Activated CD8-positive, alpha-beta memory T cell treated with anti-CD3 and anti-CD28 coated beads for 24 hours (primary cell): Measurements from ENCODE around the gene VIL1.

Experiments used
- DNase-seq: peaks from one replicate; pipeline ENCODE4 v3.0.0-alpha.2; 2020

Gene VIL1

DNA sequence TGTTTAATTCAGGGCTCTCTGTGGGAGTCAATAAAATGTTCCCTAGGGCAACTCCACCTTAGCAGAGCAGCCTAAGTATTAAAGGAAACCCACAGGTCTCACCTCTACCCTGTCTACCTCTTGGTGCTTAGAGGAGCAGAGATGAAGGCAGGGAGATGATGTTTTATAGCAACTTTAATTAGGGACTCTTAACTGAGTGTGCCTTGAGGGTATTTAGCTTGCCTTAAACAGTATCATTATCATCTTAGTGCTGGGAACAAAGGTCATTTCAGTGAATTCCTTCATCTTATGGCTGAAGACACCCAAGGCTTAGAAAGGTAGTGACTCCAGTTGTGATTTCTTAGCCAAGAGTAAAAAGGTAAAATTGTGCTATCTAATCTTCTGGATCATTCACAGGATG, 26.7 kb downstream of the VIL1 start:
- no peak for DNase-seq

DNA sequence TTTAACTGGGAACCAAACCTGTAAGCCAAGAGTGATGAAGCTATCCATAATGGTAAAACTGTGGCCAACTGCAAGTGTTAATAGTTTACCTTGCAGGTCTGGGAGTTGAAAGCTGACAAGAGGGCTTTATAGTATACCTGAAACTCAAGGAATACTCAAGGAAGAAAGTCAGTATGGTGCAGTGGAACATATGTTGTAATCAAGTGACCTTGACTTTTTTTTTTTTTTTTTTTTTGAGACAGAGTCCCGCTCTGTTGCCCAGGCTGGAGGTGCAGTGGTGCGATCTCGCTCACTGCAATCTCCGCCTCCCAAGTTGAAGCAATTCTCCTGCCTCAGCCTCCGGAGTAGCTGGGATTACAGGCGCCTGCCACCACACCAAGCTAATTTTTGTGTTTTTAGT, 27.6 kb downstream of the VIL1 start:
- no peak for DNase-seq

DNA sequence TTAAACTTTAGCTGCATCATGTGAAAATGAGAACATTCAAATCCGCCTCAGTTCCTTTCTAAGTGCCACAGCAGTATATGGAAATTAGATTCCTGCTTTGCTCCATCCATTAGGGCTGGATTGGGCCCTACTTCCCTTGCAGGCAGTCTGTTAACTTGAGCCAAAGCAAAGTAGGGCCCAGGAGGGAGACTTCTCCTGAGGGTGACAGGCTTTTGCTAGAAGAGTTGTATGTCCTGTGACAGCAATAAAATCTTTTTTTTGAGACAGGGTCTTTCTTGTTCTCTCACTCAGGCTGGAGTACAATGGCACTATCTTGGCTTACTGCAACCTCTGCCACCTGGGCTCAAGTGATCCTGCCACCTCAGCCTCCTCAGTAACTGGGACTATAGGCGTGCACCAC, 28.1 kb downstream of the VIL1 start:
- DNase-seq: no peak

DNA sequence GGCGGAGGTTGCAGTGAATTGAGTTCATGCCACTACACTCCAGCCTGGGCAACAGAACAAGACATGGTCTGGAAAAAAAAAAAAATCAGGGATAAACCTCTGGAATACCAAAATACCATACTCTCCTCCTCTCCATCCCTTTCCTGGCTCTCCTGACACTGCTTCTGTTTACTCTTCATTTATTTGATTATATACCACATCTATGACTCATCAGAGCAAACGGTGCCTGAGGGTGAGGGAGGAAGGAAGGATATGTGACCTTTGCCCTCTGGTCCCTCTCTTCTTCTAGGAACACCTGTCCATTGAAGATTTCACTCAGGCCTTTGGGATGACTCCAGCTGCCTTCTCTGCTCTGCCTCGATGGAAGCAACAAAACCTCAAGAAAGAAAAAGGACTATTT, 30.0 kb downstream of the VIL1 start:
- DNase-seq: peak; percentile 19

DNA sequence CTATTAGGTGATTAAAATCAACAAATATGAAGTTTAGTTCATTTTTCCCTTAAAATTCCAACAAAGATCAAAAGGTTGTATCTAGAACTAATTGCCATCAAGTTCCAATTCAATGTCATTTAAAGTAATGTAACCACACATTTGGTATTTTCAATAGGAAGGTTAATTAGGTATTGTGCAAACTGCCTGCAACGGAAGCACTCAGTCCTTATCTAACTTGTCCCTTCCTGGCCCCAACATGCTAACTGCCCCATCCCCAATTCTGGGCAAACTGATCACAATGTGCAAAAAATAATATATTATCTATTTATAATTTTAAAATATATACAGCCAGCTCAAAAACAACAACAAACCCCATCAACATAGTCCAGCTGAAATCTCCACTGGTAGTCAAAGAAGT, 33.2 kb downstream of the VIL1 start:
- DNase-seq: no peak

DNA sequence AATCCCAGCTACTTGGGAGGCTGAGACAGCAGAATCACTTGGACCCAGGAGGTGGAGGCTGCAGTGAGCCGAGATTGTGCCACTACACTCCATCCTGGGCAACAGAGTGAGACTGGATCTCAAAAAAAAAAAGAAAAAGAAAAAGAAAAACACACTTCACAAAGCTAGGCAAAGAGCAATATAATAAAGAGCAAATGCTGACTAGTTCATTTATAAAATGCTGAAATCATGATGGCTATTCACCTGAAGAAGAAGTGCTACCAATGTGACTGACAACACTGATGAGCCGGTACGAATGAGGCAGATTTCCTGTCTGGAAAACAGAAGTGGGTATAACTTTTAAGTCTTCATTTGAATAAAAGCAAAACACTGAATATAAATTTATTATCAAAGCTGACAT, 37.9 kb downstream of the VIL1 start:
- no peak for DNase-seq

DNA sequence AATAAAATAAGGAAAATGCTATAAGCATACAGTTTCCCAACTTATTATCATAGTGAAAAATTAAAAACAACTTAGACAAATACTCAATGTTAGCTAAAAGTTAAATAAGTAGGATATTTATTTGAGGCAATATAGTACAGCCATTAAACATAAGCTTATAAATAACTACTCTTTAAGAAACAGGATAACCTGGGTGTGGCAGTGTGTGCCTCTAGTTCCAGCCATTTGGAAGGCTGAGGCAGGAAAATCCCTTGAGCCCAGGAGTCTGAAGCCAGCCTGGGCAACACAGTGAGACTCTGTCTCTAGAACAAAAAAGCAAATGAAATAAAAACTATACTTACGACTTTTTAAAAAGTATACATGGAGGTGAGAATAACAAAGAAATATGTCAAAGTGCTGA, 39.7 kb downstream of the VIL1 start:
- no peak for DNase-seq

DNA sequence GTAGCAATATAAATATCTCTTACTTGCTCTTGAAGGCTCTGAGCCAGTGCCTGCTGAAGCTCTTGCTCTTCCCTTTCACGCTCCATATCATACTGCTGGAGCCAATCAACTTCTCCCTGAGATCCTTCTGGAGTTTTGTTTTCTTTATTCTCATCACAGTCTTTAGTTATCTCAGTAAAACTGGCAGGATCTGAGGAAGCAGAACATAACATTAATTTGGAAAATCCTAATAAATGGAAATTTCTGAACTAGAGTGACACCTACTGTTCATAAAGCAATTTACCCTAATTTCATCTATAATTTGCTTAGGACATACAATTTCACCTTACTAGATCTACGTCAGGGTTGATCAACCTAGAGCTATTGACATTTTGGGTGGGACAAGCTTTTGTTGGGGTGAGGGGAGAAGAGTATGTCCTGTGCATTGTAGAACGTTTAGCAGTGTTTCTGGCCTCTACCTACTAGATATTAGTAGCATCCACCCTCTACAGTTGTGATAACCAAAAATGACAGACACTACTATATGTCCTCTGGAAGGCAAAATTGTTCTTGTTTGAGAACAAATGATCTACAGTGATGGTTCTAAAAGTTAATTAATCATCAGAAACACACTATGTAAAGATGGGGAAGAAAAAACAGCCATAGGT, 47.2 kb downstream of the VIL1 start:
- no peak for DNase-seq

DNA sequence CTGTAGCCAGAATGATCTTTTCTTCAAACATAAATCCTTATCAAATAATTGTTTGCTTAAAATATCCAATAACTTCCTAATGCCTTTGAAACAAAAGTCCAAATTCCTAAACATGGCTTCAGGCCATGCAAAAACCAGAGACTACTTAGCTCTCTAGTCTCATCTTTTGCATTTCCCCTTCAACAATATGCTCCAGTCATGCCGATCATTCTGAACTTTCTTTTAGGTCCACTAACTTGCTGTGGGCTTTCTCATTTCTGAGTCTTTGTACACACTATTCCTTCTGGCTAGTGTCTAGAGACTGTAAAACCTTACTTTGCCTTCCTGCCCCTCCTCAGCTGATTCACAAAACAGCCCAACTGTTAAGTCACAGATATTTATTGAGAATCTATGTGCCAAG, 51.5 kb downstream of the VIL1 start:
- DNase-seq: no peak

DNA sequence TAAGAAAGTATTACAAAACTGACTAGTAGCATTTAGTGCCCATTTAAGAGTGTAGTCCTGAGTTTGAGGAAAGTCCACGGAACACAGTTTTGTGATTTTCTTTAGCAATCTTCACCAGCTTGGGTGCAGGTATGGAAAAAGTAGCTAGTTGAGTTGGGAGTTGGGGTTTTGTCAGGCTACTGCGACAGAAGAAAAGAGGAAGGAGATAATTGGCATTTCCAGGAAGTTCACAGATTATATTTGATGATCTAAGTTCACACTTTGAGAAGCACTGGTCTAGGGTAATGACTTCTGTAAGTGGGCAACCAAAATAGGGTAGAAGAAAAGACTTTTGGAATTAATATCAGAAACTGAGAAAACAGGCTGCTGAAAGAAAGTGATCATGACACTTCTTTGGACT, 52.1 kb downstream of the VIL1 start:
- DNase-seq: no peak

DNA sequence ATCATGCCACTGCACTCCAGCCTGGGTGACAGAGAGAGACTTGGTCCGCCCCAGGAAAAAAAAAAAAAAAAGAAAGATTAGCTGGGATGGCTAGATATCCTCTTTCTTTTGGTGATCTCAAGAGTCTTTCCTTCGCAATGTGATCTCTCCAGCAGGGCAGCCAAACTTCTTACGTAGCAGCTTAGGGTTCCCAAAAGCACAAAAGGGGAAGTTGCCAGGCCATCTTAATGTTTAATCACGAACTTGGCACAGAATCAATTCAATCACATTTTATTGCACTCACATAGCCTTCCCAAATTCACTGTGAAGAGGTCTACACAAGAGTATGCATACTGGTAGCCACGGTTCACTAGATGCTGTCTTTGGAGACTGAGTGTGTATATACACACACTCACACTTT, 53.1 kb downstream of the VIL1 start:
- no peak for DNase-seq

DNA sequence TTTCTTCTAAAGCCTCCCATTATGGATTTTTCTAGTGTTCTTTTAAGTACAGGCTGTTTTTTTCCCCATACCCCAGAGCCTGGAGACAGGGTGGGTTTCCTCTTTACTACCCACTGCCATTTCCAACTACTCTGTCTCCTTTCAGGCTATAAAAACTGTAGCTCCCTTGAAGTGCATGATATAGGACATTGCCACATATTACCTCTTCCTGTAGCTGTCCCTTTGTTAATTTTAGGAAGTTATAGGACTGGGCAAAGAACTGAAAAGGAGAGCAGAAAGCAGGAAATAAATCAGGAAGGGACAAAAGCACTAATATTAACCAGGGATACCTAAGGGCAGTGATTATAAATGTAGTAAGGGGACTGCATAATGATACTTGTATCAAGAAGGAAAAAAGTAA, 54.1 kb downstream of the VIL1 start:
- DNase-seq: no peak

DNA sequence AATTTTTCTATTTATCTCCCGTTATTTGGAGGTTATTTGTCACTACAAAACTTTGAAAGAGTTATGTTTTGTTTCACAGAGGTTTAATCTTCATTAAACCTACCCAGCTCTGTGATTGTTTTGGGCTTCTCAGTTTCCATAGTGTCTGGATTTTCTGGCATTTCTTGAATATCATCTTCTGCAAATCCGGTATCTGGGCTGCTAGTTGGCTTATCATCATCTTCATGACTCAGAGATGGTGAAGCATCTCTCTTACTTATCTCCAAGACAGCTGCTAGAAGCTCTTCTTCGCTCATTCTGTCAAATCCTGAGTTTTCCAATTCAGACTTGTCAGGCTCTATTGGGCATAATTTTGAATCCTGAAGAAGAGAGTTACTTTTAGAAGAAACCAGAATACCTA, 55.6 kb downstream of the VIL1 start:
- no peak for DNase-seq

DNA sequence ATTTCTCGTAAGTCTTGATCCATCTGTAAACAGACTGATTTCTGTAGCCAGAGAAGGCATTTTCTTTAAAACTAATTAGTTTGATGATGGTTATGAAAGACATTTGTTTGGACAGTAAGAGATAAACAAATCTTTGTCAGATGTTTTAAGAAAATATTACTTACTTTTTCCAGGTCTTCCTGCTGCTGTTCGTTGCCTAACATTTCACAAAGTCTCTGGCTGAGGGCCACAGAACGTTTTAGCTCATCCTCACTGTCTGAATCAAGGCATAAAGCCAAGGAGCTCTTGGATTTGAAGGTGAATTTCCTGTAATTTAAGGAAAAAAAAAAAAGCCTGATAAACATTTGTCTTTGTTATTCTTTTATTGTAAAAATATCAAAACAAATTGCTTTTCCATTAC, 57.8 kb downstream of the VIL1 start:
- no peak for DNase-seq

DNA sequence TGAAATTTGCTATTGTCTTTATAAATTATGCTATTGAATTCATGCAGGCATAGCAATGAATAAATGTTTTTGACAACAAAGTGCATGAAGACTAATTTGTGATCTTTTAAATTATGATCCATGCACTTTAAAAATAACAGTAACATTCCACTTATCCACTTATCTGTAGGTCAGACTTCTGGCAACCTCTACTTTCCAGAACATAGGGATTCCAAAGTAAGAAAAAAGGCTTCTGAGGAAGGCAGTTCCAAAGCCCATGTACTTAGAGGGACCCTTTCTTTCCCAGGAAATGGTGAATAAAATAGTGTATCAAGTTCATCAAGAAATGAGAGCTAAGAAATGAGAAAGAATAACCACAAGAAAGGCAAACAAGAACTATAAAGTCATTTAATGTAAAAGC, 58.3 kb downstream of the VIL1 start:
- no peak for DNase-seq

DNA sequence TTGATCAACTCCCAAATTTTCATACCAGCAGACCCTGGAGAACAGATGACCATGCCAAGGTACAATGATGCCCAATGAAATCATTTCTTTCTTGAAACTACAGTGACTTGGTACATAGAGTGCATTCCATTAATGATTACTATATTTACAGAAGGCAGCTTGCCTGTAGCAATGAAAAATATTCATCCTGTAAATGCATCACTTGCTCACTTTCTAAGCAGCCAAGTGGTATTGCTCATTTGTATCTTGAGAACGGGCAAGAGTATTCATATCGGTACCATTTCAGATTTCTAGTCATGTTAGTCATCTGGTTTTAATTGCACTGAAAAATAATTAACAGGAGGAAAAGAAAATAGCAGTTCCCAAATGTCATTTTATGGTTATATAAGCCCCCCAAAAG, 59.6 kb downstream of the VIL1 start:
- DNase-seq: no peak

DNA sequence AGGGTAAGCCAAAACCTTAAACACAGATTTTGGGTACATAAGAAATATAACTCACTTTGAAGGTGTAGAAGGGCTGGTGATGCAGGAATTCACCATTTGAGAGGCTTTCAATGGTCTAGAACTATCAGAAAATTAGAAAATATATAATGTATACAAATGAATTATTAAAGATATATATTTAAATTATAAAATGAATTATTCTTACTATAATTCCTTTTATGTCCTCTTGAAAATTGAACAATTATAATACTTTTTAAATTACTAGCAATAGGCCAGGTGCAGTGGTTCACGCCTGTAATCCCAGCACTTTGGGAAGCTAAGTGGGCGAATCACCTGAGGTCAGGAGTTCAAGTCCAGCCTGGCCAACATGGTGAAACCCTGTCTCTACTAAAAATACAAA, 60.7 kb downstream of the VIL1 start:
- no peak for DNase-seq

DNA sequence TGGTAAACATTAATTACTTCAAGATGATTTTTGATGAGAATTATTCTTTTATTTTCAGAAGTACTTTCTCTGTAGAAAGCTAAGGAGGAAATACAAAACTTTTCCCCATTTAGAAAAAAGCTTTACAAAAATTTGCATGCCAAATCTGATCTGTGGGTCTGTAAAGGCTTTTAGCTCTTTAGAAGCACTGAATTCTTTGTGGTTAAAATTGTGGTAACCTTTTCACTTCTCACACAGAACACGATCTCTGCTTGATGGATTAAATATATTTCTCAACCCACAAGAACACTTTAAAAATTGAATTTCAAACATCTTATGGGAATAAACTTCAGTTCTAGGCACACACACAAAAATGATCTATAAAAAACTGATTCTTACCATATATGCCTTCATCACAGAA, 63.7 kb downstream of the VIL1 start:
- DNase-seq: no peak

DNA sequence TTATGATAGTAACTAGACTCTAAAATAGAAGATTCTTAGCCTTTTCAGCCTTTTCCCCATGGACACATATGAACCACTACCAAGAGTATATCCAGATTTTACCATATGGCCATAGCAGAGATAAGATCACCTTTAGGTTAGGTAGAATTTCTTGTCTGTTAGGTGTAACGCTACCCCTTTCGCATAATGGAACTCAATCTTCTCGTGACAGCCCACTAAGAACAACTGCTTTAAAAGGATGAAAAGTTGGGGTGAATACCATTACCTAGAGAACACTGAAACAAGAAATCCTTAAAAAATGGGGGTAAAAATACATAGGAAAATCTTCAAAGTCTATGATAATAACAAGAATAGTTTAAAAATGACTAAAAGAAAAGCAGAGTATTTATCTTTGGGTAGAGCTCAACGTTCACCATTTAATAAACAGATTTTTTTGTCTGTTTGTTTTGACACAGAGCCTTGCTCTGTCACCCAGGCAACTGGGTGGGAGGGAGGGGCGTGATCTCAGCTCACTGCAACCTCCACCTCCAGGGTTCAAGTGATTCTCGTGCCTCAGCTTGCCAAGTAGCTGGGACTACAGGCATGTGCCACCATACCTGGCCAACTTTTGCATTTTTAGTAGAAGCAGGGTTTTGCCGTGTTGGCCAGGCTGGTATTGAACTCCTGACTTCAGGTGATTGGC, 67.2 kb downstream of the VIL1 start:
- no peak for DNase-seq

DNA sequence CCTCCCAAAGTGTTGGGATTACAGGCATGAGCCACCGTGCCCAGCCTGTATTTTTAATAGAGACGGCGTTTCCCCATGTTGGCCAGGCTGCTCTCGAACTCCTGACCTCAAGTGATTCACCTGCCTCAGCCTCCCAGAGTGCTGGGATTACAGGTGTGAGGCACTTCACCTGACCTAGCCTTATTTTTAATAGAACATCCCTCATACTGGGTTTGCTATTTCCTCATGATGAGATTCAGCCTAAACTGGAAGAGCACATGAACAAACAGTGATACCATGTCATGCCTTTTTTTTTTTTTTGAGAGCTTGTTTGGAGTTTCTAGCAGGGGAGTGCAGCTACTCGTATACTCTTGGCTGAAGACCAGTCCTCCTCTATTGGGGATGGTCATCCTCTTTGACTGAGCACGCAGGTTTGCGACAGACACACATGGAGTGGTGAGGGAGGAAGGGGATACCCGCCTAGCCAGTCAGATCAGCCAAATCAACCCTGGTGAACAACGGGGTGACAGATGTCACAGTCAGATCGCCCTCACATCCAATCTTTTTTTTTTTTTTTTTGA, 81.7 kb downstream of the VIL1 start:
- DNase-seq: no peak

DNA sequence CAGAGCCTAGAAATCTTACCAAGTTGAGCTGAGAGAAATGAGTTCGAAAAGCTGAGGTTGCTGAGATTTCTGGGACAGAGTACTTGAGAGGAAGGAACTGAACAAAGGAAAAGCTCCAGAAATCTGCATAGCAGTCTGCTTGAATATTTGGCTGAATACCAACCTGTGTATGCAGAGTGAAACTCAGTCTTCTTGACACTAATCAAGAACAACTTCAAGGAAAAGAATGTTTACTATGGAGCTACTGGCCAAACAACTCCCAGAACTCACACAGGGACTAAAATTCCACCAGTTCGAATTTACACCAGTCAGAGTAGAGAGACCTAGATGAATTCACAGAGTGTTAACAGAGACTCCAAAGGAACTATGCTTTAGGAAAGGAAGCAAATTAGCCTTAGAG, 82.7 kb downstream of the VIL1 start:
- DNase-seq: no peak
